ENCODE data around the gene ATAT1.

The ATAT1 gene

GRCh38 chr6:30612687-30613248 is 13.9 kb upstream of the ATAT1 start:
- Histone ChIP-seq H3K4me1 (peaks cover 69% of the 10 kb centered on the region), H4K20me1 (peaks cover 62% of the 10 kb centered on the region), H3K36me3 (peaks cover 66% of the 10 kb centered on the region), H3K27me3 (no peaks in the 10 kb centered on the region), H3K9ac (peak overlapping the region; percentile 99), H3K4me3 (no peak overlapping the region), H3K9me3 (no peaks in the 10 kb centered on the region), H3K4me2 (peak overlapping the region; percentile 94), H3K27ac (peak overlapping the region; percentile 98)
- TF ChIP-seq Cebpa-rat (IDR thresholded peaks at IDR 0.05): no peak

DNA sequence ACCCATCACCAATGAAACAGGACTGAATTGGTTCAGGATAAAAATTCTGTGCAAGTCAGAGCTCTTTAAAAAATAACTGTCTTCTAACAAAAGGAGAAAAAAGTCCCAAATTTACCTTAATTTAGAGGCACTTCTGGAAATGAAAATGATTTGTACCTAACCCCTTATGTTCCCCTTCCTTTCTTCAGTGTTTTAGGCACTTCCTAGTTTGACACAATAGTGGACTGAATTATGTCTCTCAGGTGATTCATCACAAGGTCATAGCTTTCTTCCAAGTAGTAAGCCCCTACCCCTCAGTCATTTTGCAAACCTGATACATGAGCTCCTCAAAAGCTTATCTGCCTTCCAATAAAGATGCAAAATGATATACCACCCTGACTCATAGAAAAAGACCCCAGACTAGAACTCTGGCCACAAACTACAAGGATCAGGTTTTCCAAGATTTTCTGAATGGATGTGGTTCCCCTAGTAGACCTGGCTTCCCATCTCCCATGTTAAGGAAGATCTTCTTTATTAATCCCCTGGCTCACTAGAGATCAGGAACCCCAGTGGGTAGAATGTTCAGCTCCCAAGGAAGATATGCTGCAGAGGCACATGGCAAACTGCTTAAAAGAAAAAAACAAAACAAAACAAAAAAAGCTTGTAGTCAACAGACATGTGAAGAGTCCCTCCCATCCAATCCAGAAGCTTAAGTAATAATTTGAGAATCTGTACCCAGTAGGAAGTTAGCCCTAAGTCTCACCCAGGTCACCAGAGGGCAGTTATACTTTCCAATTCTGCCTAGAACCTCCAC is 13.2 kb upstream of the ATAT1 start:
- Histone ChIP-seq H3K9me3 (no peaks in the 10 kb centered on the region), H3K27me3 (no peaks in the 10 kb centered on the region), H3K27ac (peak overlapping the region; percentile 98), H3K4me2 (peak overlapping the region; percentile 94), H3K36me3 (peaks cover 59% of the 10 kb centered on the region), H3K4me3 (peak overlapping the region; percentile 82), H4K20me1 (peaks cover 55% of the 10 kb centered on the region), H3K4me1 (peaks cover 65% of the 10 kb centered on the region), H3K9ac (peak overlapping the region; percentile 99)
- TF ChIP-seq Cebpa-rat (IDR thresholded peaks at IDR 0.05): no peak

- Histone ChIP-seq H3K36me3 (peaks cover 51% of the 10 kb centered on the region), H3K4me3 (peak overlapping the region; percentile 82), H3K9ac (peak overlapping the region; percentile 99), H3K4me1 (peaks cover 65% of the 10 kb centered on the region), H3K4me2 (peak overlapping the region; percentile 94), H3K27me3 (no peaks in the 10 kb centered on the region), H3K27ac (peak overlapping the region; percentile 98), H3K9me3 (no peaks in the 10 kb centered on the region), H4K20me1 (peaks cover 48% of the 10 kb centered on the region)
- TF ChIP-seq Cebpa-rat (IDR thresholded peaks at IDR 0.05): no peak
Measured at GRCh38 chr6:30614044-30614842, 12.4 kb upstream of the ATAT1 start.

DNA sequence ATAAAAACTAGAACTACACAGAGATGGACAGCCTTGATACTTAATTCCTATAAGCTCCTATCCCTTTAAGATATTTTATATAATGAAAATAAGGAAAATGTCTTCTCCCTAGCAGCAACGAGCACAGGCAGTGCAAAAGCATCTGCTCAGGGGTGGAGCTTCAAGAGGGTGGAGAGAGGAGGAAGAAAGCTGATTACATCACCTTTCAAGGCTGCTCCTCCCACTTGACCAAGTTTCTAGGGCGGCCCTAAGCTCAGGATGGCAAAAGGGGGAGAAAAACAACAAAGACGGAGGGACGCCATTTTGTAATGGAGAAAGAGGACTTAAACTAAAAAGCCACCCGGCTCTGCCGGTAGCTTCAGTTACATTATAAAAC is 11.8 kb upstream of the ATAT1 start:
- no peaks in the 10 kb centered on the region for H3K27me3 ChIP-seq
- H4K20me1 ChIP-seq: peaks cover 45% of the 10 kb centered on the region
- H3K4me1 ChIP-seq: peaks cover 62% of the 10 kb centered on the region
- peak overlapping the region; percentile 99 for H3K9ac ChIP-seq
- H3K36me3 ChIP-seq: peaks cover 51% of the 10 kb centered on the region
- H3K27ac ChIP-seq: peak overlapping the region; percentile 98
- no peaks in the 10 kb centered on the region for H3K9me3 ChIP-seq
- H3K4me2 ChIP-seq: peak overlapping the region; percentile 94
- TF ChIP-seq Cebpa-rat (IDR thresholded peaks at IDR 0.05): peak; percentile 85
- peak overlapping the region; percentile 82 for H3K4me3 ChIP-seq

DNA sequence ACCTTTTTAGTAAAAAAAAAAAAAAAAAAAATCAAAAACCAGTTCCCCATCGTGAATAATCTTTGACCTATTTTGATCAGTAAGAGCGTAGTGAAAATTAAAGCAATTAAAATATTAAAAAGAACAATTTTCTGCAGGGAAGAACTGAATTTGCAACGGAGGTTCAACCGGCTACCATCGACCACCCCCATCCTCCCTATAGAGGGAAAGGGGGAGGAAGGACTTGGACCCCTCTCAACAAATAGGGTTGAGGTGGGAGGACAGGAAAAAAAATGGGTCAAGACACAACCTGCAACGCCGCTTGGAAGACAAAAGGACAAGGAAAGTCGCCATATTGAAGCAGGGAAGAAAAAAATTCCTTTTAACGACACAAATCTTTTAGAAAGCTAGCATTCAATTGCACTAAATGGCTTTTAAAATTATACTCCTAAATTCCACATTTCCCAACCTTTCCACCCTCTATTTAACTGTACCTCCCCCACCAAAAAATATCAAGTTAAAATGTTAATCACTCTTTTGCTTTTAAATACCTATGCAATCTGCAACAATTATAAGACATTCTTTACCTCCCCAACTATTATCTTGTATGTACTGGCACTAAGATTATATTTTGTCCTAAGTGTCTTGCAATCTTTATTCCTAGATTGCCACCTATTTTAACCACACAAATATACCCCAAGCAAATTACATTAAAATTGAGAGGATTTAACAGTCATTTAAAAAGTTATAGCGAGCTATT is 11.3 kb upstream of the ATAT1 start:
- Histone ChIP-seq H3K4me3 (peak overlapping the region; percentile 82), H3K36me3 (peaks cover 51% of the 10 kb centered on the region), H3K27ac (peak overlapping the region; percentile 98), H4K20me1 (peaks cover 43% of the 10 kb centered on the region), H3K9ac (peak overlapping the region; percentile 99), H3K9me3 (no peaks in the 10 kb centered on the region), H3K4me2 (peak overlapping the region; percentile 80), H3K27me3 (no peaks in the 10 kb centered on the region), H3K4me1 (peaks cover 57% of the 10 kb centered on the region)
- no peak for TF ChIP-seq Cebpa-rat (IDR thresholded peaks at IDR 0.05)

GRCh38 chr6:30615958-30616810 is 10.5 kb upstream of the ATAT1 start:
- peaks cover 35% of the 10 kb centered on the region for H4K20me1 ChIP-seq
- H3K4me1 ChIP-seq: peaks cover 49% of the 10 kb centered on the region
- H3K4me2 ChIP-seq: peak overlapping the region; percentile 80
- peak overlapping the region; percentile 98 for H3K27ac ChIP-seq
- peak overlapping the region; percentile 99 for H3K9ac ChIP-seq
- H3K4me3 ChIP-seq: peak overlapping the region; percentile 82
- no peak for TF ChIP-seq Cebpa-rat (IDR thresholded peaks at IDR 0.05)
- peaks cover 51% of the 10 kb centered on the region for H3K36me3 ChIP-seq
- H3K27me3 ChIP-seq: no peaks in the 10 kb centered on the region
- H3K9me3 ChIP-seq: no peaks in the 10 kb centered on the region

DNA sequence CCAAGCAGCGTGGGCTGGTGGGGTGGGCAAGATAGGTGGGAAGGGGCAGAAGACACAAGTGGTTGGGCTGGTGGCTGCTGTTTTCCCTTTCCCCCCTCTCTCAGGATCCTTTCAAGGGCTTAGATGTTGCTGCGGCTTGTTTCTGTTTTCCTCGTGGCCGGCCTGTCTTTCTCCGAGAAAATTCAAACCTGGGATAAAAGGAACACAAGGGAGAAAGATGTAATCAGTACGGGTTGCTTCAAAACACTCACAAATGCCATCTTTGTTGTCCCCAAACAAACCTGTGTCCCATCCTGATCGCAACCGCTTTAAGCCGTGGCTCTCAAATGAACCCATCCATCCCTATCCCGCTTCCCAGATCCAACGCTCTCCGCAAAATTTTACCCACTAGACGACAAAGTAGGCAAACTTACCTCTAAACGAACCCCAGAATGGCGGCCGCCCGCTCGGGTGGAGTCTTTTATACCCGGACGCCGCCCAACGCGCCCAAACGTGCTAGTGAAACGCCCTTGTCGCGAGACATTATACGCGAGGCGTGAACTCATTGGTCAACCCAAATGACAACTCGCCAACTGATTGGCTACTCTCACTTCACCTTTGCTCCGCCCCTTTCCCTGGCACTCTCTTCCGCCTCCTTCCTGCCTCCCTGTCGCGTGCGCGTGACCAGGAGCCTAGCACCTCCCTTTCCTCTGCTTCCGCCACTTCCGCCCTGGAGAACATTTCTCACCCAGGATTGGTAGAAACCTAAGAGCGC is 9.7 kb upstream of the ATAT1 start, which contains the start of gene PPP1R10:
TSS of gene PPP1R10 (minus strand) at position 433 of the 754 bp plus-strand sequence. CDS start 7,299 bp downstream, outside the sequence.
- Histone ChIP-seq H4K20me1 (peaks cover 27% of the 10 kb centered on the region), H3K27me3 (no peaks in the 10 kb centered on the region), H3K9ac (peak within 1 kb of the TSS; percentile 99), H3K4me2 (peak within 1 kb of the TSS; percentile 93), H3K36me3 (peaks cover 54% of the 10 kb centered on the region), H3K4me1 (peaks cover 41% of the 10 kb centered on the region), H3K4me3 (peak within 1 kb of the TSS; percentile 82), H3K9me3 (no peaks in the 10 kb centered on the region), H3K27ac (peak within 1 kb of the TSS; percentile 98)
- TF ChIP-seq Cebpa-rat (IDR thresholded peaks at IDR 0.05): no peak
